HG03097 (cell line): ENCODE results near the gene FAM114A1.

ENCODE experiments used
- ATAC-seq: cut with Tn5 transposase; IDR thresholded peaks from one replicate; pipeline ENCODE4 v1.9.1; 2021; ENCODE audit not compliant: unreplicated experiment, low FRiP score

Gene FAM114A1

DNA sequence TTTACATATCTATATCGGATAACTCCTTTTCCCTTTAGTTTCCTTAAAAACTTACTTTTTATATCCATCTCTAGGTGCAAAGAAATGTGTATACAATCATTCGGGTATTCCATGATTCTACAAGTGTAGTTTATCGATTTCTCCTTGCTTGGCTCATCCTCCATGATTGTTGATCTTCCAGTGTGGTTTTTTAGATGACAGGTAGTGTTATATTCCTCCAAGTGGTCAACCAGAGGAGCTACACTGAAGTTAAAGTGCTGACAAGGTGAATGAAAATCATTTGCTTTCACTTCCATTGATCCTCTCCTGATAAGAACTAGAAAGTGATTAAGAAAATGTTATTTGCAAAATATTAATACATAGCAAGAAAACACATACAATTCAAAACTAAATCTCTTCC, 126.1 kb downstream of the FAM114A1 start:
- no peak for ATAC-seq

DNA sequence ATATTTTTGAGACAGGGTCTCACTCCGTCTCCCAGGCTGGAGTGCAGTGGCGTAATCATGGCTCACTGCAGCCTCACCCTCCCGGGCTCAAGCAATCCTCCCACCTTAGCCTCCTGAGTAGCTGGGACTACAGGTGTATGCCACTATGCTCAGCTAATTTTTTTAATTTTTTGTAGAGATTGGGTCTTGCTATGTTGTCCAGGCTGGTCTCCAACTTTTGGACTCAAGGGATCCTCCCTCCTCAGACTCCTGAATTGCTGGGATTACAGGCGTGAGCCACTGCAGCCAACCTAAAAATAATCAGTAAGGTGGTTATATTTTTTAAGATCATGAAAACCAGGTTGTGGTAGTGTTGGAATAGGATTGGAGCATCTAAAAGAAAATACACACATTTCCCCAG, 126.5 kb downstream of the FAM114A1 start:
- no peak for ATAC-seq
